GM21717 (cell line): ENCODE results near the gene SAXO1.
"Not testable (repeated sequence)": the region's sequence is repeated elsewhere in the genome, so short reads cannot be mapped to it uniquely, and the experiment has no call there.

Experiments
- ATAC-seq: cut with Tn5 transposase; IDR thresholded peaks from one replicate; pipeline ENCODE4 v1.9.1; 2021; ENCODE audit warnings: mild to moderate bottlenecking, moderate library complexity; ENCODE audit not compliant: unreplicated experiment

SAXO1 gene

DNA sequence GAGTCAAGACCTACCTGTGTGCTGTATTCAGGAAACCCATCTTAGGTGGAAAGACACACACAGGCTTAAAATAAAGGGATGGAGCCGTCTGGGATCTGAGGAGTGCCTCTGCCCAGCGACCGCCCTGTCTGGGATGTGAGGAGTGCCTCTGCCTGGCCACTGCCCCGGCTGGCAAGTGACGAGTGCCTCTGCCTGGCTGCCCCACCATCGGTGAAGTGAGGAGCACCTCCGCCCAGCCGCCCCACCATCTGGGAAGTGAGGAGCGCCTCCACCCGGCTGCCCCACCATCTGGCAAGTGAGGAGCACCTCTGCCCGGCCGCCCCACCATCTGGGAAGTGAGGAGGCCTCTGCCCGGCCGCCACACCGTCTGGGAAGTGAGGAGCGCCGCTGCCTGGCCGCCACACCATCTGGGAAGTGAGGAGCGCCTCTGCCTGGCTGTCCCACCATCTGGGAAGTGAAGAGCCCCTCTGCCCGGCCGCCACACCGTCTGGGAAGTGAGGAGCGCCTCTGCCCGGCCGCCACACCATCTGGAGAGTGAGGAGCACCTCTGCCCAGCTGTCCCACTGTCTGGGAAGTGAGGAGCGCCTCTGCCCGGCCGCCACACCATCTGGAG, 33.7 kb downstream of the SAXO1 start:
- ATAC-seq, result no peak

DNA sequence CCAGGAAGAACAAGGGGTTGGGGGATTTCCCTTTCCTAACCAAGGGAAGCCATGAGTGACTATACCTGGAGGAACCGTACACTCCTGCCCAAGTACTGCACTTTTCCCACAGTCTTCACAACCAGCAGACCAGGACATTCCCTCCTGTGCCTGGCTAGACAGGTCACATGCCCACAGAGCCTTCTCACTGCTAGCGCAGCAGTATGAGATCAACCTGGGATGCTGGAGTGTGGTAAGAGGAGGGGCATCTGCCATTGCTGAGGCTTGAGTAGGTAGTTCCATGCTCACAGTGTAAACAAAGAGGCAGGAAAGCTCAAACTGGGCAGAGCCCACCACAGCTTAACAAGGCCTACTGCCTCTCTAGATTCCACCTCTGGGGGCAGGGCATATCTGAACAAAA, 35.9 kb downstream of the SAXO1 start:
- ATAC-seq, result no peak

DNA sequence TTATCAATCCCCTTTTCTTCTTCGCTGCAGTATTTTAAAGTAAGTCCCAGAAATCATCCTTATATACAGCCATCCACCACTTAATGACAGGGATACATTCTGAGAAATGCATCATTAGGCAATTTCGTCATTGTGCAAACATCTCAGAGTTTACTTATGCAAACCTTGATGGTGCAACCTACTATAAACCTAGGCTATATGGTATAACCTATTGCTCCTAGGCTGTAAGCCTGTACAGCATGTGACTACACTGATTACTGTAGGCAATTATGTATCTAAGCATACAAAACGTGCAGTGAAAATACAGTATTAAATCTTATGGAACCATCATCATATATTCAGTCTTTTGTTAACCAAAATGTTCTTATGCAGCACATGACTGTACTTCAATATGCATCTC, 36.8 kb downstream of the SAXO1 start:
- no peak for ATAC-seq

DNA sequence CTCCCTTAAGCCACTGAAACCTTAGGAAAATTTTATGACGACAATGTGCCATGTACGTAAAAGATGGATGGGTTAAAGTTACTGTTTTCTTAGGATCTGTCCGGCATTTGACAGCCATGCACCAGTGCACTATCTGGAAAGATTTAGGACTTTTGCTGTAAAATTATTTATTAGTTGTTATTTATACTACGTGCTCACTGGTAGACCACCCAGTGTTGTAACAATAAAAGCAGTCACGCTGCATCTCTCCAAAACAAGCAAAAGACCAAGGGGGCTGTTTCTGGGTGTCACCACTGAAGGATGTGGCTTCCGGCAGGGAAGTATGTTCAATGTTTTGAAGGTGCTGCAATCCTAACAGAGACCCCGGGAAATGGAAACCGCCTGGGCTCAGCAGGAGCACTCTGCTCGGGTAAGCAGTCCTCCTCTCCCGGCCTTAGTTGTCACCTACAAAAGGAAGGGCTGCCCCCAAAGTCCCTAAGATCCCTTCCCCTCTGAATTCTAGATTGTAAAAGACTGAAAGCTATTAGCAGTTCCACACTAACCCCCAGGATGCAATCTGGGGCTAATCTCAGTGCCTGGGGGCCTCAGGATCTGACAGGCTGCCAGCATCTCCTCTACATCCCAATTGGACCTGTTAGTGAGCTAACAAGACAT, 38.6 kb downstream of the SAXO1 start:
- no peak for ATAC-seq

DNA sequence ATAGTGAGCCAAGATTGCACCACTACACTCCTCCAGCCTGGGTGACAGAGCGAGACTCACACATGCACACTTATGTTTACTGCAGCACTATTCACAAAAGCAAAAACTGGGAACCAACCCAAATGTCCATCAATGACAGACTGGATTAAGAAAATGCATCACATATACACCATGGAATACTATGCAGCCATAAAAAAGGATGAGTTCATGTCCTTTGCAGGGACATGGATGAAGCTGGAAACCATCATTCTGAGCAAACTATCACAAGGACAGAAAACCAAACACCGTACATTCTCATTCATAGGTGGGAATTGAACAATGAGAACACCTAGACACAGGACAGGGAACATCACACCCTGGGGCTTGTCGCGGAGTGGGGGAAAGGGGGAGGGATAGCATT, 41.8 kb downstream of the SAXO1 start:
- ATAC-seq, result not testable (repeated sequence)

DNA sequence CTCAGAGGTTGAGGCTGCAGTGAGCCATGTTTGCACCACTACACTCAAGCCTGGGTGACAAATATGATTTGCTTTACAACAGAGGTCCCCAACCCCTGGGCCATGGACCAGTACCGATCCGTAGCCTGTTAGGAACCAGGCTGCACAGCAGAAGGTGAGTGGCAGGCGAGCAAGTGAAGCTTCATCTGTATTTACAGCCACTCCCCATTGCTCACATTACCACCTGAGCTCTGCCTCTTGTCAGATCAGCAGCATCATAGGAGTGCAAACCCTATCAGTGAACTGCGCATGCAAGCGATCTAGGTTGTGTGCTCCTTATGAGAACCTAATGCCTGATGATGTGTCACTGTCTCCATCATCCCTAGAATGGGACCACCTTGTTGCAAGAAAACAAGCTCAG, 42.5 kb downstream of the SAXO1 start:
- no peak for ATAC-seq

DNA sequence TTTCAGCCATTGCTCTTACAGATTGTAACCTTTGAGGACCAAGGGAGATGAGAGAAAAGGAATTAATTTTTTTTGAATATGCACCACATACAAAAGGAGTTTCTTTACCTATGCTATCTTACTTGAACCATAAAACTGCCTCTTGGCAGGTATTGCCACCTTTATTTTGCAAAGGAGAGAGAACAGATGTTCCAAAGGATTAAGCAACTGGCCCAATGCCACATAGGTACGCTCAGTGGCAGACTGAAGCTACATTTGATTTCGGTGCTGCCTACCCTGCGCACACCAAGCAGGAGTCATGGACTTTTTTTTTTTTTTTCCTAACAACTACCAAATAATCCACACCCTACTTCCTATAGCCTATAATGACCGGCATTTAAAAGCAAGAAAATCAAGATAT, 43.1 kb downstream of the SAXO1 start:
- no peak for ATAC-seq

DNA sequence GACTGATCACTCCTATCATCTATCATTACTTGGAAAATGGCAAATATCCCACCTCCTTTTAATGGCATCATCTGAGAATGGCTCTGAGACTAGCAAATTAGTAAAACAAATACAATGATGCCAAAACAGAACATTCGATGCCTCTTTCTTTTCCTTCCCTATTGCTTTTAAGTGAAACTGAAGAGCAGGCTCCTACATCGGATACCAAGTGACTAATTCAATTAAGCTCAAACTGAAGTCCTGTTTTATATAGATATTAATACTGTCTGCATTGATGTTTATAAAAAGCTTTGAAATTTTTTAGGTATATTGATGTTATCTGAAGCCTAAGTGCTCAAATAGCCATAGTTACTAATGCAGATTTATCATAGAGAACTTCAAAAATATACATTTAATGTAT, 43.9 kb downstream of the SAXO1 start:
- no peak for ATAC-seq

DNA sequence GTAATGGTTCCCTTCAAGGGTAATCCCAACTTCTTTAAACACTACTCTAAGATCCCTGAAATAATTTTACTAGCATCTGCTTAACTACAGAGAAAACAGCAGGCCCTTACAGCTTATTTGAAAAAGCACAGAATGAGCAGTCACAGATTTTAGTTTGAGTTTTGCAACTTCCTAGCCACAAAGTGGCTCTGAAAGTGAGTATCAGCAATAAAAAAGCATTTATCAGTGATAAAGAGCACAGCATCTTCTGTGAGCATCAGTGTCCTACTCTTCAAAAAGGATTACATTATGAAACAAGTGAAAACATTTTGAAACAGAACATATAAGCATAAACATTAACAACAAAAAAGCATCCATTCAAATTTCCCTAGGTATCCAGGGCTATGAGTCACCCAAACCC, 45.0 kb downstream of the SAXO1 start:
- ATAC-seq, result no peak

DNA sequence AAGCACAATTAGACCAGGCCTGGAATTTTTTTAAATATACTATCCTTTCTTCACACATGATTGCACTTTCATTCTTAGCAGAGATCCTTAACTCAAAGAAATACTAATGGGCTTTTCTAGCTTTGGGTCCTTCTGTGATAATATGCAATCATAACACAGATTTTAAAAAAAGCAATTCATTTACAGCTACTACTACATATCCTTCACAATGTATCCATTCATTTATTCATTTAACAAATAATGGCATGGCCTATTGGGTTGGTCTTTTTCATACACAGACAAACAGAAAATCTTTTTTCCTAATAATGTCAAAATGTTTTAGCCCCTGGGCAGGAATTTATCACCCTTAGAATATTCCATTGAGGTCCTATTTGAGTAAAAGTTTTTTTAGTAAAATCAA, 47.0 kb downstream of the SAXO1 start:
- no peak for ATAC-seq

DNA sequence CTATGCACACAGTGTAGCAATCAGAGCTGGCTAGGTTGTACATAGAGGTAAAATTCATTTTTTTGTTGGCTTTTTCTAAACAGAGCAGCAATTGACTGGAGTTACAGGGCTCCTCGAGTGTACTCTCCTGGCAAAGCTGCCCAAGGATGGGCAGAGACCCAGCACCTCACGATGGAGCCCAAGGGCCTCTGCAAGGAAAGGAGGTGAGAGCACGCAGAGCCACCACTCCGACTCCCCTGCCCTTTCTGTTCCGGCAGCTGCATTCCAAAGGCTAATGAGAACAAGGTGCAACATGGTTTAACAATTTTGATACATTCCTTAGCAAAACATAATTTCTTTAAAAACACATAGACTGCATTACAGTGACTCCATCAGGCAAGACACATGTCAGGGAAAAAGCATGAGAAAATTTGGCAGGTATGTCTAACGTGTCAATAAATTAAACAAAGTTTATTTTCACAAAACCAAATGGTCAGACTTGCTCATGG, 47.5 kb downstream of the SAXO1 start:
- no peak for ATAC-seq

DNA sequence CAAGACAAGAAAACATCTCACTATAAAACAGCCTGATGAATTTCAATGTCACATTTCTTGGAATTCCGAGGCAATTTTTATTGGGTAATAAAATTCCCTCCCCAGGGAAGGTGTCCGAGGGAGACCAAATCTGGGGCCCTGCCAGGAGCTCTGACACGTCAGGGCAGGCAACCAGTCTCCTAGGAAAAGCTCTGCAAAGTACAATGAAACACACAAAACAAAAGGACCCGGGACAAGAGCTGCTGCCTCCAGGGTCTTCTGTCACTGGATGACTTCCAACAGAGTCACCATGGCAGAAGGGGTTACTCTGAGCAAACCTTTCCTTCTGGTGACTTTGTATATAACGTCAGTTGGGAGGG, 50.8 kb downstream of the SAXO1 start:
- no peak for ATAC-seq

DNA sequence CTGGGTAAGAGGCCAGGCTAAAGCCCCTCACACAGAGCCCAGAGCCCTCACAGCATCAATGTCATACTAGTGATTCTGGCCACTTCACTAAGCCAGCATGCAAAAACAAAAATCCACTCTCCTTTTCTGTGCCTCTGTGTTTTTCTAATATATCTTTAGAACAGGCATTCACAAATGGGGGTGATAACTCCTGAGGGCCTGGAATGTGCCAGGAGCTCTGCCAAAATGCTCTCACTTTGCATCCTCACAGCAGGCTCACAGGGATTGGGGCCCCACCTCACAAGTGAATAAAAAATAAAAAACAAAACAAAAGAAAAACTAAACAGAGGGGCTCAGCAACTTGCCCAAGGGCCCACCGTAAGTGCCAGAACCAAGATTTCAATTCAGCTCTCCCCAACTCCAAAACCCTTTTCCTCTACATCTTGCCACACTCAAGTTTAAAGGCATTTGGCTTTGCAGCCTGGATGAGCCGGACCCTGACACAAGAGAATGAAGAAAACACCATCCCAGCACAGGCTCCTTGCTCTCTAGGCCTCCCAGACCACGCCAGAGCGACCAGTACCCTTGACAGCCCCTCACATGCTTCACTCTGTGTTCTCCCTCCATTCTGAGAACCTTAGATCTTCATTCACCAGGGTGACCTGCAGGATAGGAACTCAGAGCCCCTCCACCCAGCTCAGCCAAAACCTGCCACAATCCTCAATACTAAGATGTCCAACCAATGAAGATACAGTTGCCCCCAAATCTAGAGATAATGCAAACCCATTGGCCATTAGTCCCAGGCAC, 51.3 kb downstream of the SAXO1 start:
- ATAC-seq, result no peak

DNA sequence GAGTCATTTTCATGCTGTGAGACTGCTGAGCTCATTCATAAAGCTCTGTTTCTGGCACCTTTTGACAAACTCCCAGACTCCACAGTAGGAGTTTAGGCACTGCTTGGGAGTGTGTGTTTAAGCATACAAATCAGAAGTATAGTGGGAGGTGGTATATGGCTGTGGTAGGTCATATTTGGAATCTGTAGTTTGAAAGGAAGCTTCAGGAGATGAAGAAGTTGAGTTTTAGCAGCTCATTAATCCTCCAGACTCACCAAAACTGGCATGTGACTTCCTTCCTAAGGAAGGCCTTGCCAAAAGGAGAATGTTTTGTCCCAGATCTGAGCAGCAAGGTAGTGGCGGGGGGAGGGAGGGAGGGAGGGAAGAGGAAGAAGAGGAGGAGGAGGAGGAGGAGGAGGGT, 52.8 kb downstream of the SAXO1 start:
- ATAC-seq, result no peak

DNA sequence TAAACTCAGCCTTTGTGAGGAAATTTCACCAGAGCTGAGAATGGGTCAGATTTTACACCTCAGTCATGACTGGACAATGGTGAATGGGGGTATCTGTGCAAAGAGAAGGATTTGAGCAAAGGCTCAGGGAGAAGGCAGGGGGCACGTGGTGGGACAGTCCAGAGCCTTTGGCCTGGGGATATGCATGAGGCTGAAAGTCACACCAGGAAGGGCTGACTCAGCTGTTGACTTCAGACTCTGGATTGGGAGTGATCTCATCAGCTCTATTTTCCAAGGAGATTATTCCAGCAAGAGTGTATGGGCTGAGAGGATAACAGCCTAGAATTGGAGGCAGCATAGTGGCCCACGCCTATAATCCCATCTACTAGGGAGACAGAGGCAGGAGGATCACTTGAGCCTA, 53.6 kb downstream of the SAXO1 start:
- no peak for ATAC-seq

DNA sequence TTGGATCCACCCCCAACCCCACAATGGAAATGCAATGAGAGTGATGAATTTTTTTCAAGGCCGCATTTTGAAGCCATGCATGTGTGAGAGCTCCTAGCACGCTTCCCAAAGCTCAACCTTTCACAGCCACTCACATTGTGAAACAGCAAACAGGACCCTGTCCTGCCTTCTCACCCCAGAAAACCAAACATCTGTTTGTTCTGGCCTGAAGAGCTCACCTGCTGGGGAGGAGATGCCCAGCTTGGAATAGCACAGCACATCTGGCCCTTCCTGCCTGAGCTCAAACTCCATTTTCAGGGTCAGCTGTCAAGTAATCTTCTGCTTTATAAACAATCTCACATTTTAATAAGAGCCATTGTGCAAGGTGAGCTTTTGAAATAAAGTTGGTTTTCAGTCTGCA, 54.8 kb downstream of the SAXO1 start:
- no peak for ATAC-seq

DNA sequence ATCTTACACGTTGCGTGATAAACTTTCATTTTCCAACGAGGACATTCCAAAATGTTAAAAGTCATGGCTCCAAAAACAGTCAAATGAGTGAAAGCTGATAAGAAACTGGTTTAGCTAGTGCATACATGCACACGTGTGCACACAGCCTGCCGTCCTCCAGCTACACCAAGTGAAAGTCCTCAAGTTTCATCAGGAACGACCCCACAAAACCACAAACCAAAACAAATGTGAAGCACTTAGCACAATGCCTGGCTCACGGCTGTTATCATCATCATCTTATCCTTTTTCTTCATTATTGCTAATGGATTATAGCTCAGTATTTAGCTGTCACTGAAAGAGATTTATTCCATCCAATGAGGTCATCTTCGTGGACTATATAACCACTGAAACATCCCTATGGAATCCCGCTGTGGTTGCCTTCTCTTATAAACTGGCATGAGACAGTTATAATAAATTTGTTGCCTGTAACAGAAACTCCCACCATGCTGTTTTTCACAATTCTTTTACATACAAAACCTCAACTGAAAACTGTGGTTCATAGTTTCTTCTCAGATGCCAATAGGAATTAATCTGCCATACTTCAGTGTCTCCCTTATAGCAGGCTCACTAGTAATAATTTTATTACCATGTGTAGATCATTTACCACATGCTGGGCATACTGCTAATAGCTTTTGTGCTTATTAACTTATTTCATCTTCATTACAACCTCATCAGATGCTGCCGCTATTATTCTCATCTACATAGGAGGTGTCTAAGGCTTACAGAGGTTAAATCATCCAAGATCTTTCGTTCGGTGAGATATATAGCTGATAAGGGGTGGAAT, 56.1 kb downstream of the SAXO1 start:
- ATAC-seq, result no peak

DNA sequence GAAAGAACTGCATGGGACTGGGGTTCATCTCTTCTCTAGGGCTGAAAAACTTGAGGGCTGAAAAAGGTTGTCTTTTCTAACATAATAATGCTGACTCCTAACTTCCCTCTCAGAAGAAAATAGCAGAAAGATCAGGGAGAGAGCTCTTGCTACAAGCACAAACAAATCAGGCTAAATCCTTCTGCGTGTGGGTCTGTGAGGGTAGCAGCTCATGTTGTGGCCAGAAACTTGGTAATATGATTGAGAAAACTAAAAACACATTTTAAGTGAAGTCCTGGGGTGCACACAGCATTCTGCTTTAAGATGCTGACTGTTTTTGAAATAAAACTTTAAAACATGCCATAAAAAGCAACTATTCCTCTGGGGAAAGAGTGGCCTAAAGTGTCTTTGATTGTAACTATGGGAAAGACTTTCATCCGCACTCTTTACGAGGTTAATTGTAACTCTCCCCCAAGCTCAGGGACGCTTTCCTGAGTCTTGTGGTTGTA, 56.7 kb downstream of the SAXO1 start:
- no peak for ATAC-seq

DNA sequence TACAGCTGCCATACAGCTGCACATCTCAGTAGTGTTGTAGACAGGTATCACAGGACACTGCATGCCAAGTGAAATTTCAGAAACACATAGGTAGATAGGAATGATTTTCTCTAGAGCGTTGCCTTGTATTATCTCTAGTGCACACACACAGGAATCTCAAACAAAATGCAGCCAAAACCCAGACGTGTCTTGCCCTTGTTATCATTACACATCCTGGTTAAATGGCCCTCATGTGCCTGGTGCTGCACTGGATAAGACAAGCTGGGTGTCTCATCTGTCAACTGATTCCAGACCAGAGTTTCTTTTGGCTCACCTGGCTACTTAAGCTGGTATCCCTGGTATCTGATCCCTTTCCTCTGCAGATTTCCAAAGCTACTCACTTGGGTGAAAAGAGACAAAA, 59.7 kb downstream of the SAXO1 start:
- no peak for ATAC-seq

DNA sequence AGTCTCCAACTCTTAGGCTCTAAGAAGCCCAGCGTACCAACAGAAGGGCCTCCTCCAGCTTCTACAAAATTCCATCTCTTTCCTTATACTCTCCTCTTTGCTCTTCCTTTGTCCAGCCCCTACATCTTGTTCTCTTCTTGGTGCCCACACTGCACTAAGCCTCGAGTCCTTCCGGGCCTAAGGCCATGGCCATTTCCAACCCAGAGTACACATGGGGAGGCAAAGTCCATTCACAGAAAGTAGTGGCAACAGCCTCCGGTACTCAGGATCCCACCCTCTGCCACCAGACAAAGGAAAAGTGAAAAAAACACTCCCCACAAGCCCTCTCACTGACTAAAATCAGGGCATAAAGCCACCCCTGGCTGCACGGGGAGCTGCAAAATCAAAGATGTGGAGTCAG, 60.3 kb downstream of the SAXO1 start:
- ATAC-seq, result no peak

DNA sequence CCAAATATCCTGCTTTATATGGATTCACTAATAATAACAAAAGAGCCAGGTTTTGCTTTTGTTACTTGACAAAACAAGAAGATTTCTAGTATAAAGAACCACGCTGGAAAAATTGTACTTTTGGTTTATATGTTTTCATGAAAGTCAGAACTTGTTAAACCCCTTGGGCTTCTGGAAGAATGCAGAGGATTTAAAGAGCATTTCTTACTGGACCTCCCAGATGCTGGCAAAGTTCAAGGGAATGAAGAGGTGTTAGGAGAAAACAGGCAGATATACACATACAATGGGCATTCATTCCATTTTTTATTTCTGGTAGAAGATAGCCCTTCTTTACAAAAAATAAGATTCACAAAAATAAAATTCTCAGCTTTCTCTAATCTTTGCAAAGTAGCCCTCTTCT, 61.1 kb downstream of the SAXO1 start:
- ATAC-seq, result no peak
